ENCODE data around the gene SNRNP25.
A peak's percentile ranks its signal among the peaks of the same experiment; 100 is the strongest.

The SNRNP25 gene

DNA sequence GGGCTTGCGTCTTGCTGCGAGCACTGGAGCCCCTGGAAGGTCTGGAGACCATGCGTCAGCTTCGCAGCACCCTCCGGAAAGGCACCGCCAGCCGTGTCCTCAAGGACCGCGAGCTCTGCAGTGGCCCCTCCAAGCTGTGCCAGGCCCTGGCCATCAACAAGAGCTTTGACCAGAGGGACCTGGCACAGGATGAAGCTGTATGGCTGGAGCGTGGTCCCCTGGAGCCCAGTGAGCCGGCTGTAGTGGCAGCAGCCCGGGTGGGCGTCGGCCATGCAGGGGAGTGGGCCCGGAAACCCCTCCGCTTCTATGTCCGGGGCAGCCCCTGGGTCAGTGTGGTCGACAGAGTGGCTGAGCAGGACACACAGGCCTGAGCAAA is 31.8 kb downstream of the SNRNP25 start:
- no peak overlapping the region for H2AFZ ChIP-seq (ENCODE audit: low read length)
- no peak overlapping the region for H3K4me2 ChIP-seq (ENCODE audit: low read length)
- peaks cover 14% of the 10 kb centered on the region for H3K4me1 ChIP-seq (ENCODE audit: insufficient read depth, low read length, severe bottlenecking)
- H3K36me3 ChIP-seq (ENCODE audit: insufficient read depth, low read length) = peaks cover 48% of the 10 kb centered on the region
- no peaks in the 10 kb centered on the region for H3K9me3 ChIP-seq (ENCODE audit: low read length)
- H3K4me3 ChIP-seq (ENCODE audit: low read depth, low read length, poor library complexity, severe bottlenecking) = no peak overlapping the region
- H3K27ac ChIP-seq (ENCODE audit: low read depth, low read length, poor library complexity, severe bottlenecking) = peak overlapping the region; percentile 59
- H3K27me3 ChIP-seq (ENCODE audit: insufficient read depth, low read length) = no peaks in the 10 kb centered on the region
- H4K20me1 ChIP-seq (ENCODE audit: insufficient read depth, low read length) = no peaks in the 10 kb centered on the region
- no peaks in the 10 kb centered on the region for H3F3A ChIP-seq (ENCODE audit: insufficient read depth, low read length)
- no peaks in the 10 kb centered on the region for H3K9me2 ChIP-seq (ENCODE audit: low read depth, low read length)
- H3K79me2 ChIP-seq (ENCODE audit: insufficient read depth, low read length) = no peaks in the 10 kb centered on the region
- TF ChIP-seq EZH2 (IDR thresholded peaks at IDR 0.05; ENCODE audit: borderline replicate concordance, low read length) (no peak), CTCF (IDR thresholded peaks at IDR 0.05; ENCODE audit: low read length) (no peak)
- no peak overlapping the region for H3K9ac ChIP-seq (ENCODE audit: low read length)

GRCh38 chr16:85865-86264 is 32.2 kb downstream of the SNRNP25 start:
- H3K4me1 ChIP-seq (ENCODE audit: insufficient read depth, low read length, severe bottlenecking) = peaks cover 14% of the 10 kb centered on the region
- H3K9me3 ChIP-seq (ENCODE audit: low read length) = no peaks in the 10 kb centered on the region
- no peaks in the 10 kb centered on the region for H3K9me2 ChIP-seq (ENCODE audit: low read depth, low read length)
- no peak overlapping the region for H2AFZ ChIP-seq (ENCODE audit: low read length)
- H3K27me3 ChIP-seq (ENCODE audit: insufficient read depth, low read length) = no peaks in the 10 kb centered on the region
- TF ChIP-seq CTCF (IDR thresholded peaks at IDR 0.05; ENCODE audit: low read length) = no peak
- no peak for TF ChIP-seq EZH2 (IDR thresholded peaks at IDR 0.05; ENCODE audit: borderline replicate concordance, low read length)
- H3K4me3 ChIP-seq (ENCODE audit: low read depth, low read length, poor library complexity, severe bottlenecking) = no peak overlapping the region
- no peak overlapping the region for H3K4me2 ChIP-seq (ENCODE audit: low read length)
- no peaks in the 10 kb centered on the region for H3F3A ChIP-seq (ENCODE audit: insufficient read depth, low read length)
- peaks cover 50% of the 10 kb centered on the region for H3K36me3 ChIP-seq (ENCODE audit: insufficient read depth, low read length)
- no peaks in the 10 kb centered on the region for H4K20me1 ChIP-seq (ENCODE audit: insufficient read depth, low read length)
- no peaks in the 10 kb centered on the region for H3K79me2 ChIP-seq (ENCODE audit: insufficient read depth, low read length)
- H3K27ac ChIP-seq (ENCODE audit: low read depth, low read length, poor library complexity, severe bottlenecking) = no peak overlapping the region
- H3K9ac ChIP-seq (ENCODE audit: low read length) = no peak overlapping the region

DNA sequence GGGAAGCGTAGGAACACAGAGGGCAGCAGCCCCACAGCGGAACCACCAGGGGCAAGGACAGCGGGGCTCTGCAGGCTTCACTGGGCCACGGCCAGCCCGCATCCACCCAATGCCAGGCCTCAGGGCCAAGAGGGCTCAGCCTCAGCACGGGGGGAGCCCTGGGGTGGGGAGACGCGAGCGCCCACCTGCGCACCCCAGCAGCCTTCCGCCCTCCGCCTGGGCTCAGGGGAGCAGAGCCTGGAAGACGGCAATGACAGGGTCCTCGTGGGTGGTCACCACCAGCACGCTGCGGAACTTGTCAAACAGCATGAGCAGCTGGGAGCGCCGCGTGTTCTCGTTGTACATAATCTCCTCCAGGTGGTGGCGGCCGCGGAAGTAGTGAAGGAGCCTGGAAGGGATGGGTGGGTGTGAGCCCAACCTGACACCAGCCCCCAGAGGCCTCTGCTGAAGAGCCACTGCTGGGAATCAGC is 32.9 kb downstream of the SNRNP25 start:
- Histone ChIP-seq H3K4me3 (ENCODE audit: low read depth, low read length, poor library complexity, severe bottlenecking) (no peak overlapping the region), H4K20me1 (ENCODE audit: insufficient read depth, low read length) (no peaks in the 10 kb centered on the region), H3K9me3 (ENCODE audit: low read length) (no peaks in the 10 kb centered on the region), H3K79me2 (ENCODE audit: insufficient read depth, low read length) (no peaks in the 10 kb centered on the region), H3K27ac (ENCODE audit: low read depth, low read length, poor library complexity, severe bottlenecking) (no peak overlapping the region), H3K9me2 (ENCODE audit: low read depth, low read length) (no peaks in the 10 kb centered on the region), H3K36me3 (ENCODE audit: insufficient read depth, low read length) (peaks cover 50% of the 10 kb centered on the region), H3K27me3 (ENCODE audit: insufficient read depth, low read length) (no peaks in the 10 kb centered on the region), H3K4me1 (ENCODE audit: insufficient read depth, low read length, severe bottlenecking) (peaks cover 14% of the 10 kb centered on the region), H3K9ac (ENCODE audit: low read length) (no peak overlapping the region), H3K4me2 (ENCODE audit: low read length) (no peak overlapping the region), H3F3A (ENCODE audit: insufficient read depth, low read length) (no peaks in the 10 kb centered on the region), H2AFZ (ENCODE audit: low read length) (no peak overlapping the region)
- TF ChIP-seq EZH2 (IDR thresholded peaks at IDR 0.05; ENCODE audit: borderline replicate concordance, low read length) = no peak
- TF ChIP-seq CTCF (IDR thresholded peaks at IDR 0.05; ENCODE audit: low read length) = no peak
